Sigmoid colon (tissue), 4 donors: ENCODE data around the gene HDAC3.

Source experiments
- CTCF ChIP-seq, 4 experiments: fragments of 450-650 bp in 3 of 4; fragments of 200-600 bp in 1 of 4; IDR thresholded peaks; one replicate each; pipeline ENCODE4 v1.5.1; 2016 to 2019; ENCODE audit warnings: antibody characterized with exemption in 4 of 4, mild to moderate bottlenecking in 3 of 4, moderate library complexity in 2 of 4
- POLR2A ChIP-seq, 2 donors: fragments of 450-650 bp; IDR thresholded peaks; one replicate each; pipeline ENCODE4 v1.6.1; 2016; ENCODE audit warnings: antibody characterized with exemption in 2 of 2, mild to moderate bottlenecking in 2 of 2, moderate library complexity in 2 of 2
- POLR2AphosphoS5 ChIP-seq, 4 donors: sonication (generic); formaldehyde crosslinking; IDR thresholded peaks; one replicate each; pipeline ENCODE4 v1.6.1; 2017; ENCODE audit warnings: antibody characterized with exemption in 4 of 4

GRCh38 chr5:141649972-141650371 lies 13.3 kb upstream of the HDAC3 start:
- no peak for TF ChIP-seq CTCF (IDR thresholded peaks at IDR 0.05)
- no peak for TF ChIP-seq POLR2AphosphoS5 (IDR thresholded peaks at IDR 0.05)
- TF ChIP-seq POLR2A (IDR thresholded peaks at IDR 0.05), result no peak
